Measurements from ENCODE around the gene SMIM41. TPM values are rescaled to one million over a fixed set of nuclear protein-coding genes. Genes with fewer than 3 reads are reported as not detected.
A peak's percentile ranks its signal among the peaks of the same experiment; 100 is the strongest.

Gene SMIM41
- total RNA-seq, 4 donors from 2014 or later: 1.4 to 6.6 TPM; not detected in 2

DNA sequence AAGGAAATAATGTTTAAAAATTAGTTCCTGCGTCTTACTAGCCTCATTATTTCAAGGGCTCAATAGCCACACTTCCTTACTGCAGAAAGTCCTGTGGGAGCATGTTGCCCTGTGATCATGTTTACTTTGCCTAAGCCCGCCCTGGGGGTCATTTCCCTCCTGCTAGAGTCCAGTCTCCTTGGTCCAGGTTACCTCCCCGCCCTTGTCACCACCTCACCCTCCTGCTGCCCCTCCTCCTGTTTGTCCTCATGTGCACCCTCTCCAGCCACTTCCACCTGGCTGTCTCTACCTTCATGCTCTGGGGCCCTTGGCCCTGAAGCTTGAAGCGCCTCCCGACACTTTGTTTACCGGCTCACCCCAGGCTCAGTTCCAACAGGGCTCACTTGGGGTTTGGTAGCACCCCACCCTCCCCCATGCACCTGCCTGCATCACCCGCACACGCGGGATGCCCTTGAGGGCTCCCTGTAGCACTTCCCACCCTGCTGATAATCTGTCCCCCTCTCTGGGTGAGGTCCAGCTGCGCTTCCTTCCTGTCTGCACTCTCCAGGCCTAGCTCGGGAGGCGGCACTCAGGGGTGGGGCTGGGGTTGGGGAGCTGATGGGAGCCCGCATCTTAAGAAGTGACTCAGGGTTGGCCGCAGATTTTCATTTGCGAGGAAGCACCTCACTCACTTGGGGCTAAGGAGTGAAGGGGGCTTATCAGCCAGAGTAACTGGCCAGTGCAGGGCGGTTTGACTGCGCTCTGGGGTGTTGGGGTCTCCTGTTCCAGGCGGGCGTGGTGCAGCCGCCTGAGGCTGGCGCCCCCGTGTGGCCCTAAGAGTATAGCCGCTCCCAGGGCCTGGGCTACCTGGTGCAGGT is 40.1 kb downstream of the SMIM41 start:
- Histone ChIP-seq H3K9me3 (no peaks in the 10 kb centered on the region), H3K27me3 (no peaks in the 10 kb centered on the region), H3K4me1 (peaks cover 0 to 17% (median 11%) of the 10 kb centered on the region in 4 donors), H3K4me3 (no peak overlapping the region), H3K27ac (peak overlapping the region in 2 of 4 donors; percentile 30 to 73), H3K36me3 (no peaks in the 10 kb centered on the region)
- no peak for TF ChIP-seq POLR2A (IDR thresholded peaks at IDR 0.05)
- TF ChIP-seq, protein P1, sequence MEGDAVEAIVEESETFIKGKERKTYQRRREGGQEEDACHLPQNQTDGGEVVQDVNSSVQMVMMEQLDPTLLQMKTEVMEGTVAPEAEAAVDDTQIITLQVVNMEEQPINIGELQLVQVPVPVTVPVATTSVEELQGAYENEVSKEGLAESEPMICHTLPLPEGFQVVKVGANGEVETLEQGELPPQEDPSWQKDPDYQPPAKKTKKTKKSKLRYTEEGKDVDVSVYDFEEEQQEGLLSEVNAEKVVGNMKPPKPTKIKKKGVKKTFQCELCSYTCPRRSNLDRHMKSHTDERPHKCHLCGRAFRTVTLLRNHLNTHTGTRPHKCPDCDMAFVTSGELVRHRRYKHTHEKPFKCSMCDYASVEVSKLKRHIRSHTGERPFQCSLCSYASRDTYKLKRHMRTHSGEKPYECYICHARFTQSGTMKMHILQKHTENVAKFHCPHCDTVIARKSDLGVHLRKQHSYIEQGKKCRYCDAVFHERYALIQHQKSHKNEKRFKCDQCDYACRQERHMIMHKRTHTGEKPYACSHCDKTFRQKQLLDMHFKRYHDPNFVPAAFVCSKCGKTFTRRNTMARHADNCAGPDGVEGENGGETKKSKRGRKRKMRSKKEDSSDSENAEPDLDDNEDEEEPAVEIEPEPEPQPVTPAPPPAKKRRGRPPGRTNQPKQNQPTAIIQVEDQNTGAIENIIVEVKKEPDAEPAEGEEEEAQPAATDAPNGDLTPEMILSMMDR (IDR thresholded peaks at IDR 0.05): peak; percentile 35 to 70 (median 54)
- DNase-seq: peak; percentile 46 to 66 (median 63)

DNA sequence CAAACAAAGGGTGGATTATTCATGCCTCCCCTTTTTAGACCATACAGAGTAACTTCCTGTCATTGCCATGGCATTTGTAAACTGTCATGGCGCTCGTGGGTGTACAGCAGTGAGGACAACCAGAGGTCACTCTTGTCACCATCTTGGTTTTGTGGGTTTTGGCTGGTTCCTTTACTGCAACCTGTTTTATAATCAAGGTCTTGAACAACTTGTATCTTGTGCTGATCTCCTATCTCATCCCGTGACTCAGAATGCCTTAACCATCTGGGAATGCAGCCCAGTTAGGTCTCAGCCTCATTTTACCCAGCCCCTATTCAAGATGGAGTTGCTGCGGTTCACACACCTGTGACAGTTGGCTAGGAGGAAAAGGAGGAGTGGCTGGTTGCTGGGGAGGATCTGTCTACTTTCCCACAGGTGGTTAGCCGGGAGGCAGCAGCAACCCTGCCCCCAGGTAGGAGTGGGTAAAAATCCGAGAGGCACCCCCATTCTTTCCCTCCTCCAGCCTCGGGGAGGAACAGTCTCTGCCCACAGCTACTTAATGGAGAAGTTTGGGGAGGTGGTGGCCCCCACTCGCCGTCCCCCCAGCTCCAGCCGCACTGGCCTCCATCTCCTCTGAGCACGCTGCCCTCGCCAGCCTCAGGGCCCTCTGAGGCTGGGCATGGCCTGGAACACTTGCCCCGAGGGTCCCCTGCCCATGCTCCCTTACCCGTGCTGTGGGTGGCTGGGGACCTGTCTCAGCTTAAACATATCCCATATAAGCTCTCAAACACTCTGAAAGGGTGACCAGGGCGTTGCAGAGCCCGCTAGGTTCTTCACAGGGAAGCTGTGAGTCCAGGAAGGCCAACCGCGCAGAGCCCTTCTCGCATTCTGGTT is 41.7 kb downstream of the SMIM41 start:
- peak in 1 of 3 donors; percentile 46 for DNase-seq
- H3K9me3 ChIP-seq: no peaks in the 10 kb centered on the region
- no peaks in the 10 kb centered on the region for H3K27me3 ChIP-seq
- peaks cover 0 to 17% (median 11%) of the 10 kb centered on the region in 4 donors for H3K4me1 ChIP-seq
- TF ChIP-seq, protein P1 (IDR thresholded peaks at IDR 0.05): no peak
- TF ChIP-seq POLR2A (IDR thresholded peaks at IDR 0.05): no peak
- no peak overlapping the region for H3K4me3 ChIP-seq
- H3K36me3 ChIP-seq: no peaks in the 10 kb centered on the region
- H3K27ac ChIP-seq: no peak overlapping the region

DNA sequence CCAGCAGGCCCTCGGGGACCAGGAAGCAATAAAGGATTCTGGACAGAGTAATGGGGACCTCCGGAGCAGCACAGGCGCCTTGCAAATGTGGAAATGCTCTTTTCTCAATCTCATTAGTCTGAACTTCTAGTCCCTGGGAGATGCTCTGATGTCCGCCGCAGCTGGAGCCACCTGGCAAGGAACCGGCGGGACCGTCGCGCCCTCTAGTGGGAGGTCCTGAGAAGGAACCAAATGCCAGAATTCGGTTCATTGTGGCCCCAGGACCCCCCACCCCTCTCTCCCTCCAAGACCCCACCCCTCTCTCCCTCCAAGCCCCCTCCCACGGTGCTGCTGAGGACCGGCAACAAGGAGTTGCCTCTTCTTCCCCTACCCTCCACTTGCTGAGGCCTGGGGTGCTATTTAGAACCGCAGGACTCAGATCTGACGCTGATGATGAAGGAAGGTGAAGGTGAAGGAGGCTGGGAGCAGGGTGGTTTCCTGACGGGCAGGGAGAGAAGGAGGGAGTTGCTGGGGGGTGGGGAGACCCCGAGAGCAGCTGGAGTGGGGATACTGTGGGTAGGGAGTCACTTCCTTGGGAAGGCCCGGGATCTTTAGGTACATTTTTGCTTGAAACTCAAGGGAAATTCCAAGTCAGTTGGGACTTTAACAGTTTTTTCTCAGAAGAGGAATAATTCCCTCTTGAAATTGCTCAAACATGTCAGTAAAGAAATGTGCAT is 42.5 kb downstream of the SMIM41 start:
- H3K36me3 ChIP-seq: no peaks in the 10 kb centered on the region
- H3K27ac ChIP-seq: no peak overlapping the region
- peaks cover 0 to 19% (median 11%) of the 10 kb centered on the region in 4 donors for H3K4me1 ChIP-seq
- DNase-seq: peak; percentile 64 to 86 (median 77)
- TF ChIP-seq, protein P1 (IDR thresholded peaks at IDR 0.05): peak; percentile 28 to 78 (median 61)
- no peak for TF ChIP-seq POLR2A (IDR thresholded peaks at IDR 0.05)
- no peaks in the 10 kb centered on the region for H3K27me3 ChIP-seq
- H3K9me3 ChIP-seq: no peaks in the 10 kb centered on the region
- no peak overlapping the region for H3K4me3 ChIP-seq

DNA sequence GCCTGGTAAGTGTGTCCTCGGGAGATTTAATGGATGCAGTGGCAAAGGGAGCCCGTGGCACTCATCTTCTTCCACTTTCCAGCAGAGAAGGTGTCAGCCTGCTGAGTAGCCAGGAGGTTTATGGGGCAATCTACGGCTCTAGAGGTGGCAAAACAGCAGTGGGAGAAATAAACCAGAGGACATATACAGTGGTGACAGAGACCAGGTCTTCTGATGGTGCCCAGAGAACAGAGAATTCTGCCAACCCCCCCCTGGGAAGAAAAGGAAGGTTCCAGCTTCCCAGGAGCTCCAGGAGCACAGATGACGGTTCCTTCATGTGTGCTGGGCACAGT is 43.0 kb downstream of the SMIM41 start:
- H3K4me3 ChIP-seq: no peak overlapping the region
- H3K27ac ChIP-seq: no peak overlapping the region
- TF ChIP-seq, protein P1 (IDR thresholded peaks at IDR 0.05): no peak
- no peak for DNase-seq
- no peaks in the 10 kb centered on the region for H3K27me3 ChIP-seq
- H3K9me3 ChIP-seq: no peaks in the 10 kb centered on the region
- no peaks in the 10 kb centered on the region for H3K36me3 ChIP-seq
- H3K4me1 ChIP-seq: peaks cover 0 to 23% (median 11%) of the 10 kb centered on the region in 4 donors

DNA sequence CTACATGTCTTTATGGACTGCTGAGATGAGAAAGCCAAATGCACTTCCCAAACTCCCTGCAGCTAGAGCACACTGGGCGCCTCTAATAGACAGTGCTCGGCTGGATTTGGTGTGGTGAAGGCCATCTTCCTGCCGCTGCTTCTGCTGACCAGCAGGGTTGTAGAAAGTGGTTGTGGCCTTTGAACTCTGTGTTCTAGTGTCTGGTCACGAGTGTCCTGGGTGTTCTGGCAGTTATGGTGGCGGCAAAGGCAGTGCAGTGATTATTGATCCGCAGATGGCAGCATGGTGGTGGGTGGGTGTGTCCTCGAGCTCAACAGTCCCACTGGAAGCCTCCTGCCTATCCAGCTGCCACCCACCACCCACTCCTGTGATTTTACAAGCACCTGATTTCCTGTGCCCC is 43.4 kb downstream of the SMIM41 start:
- H3K27me3 ChIP-seq: no peaks in the 10 kb centered on the region
- no peaks in the 10 kb centered on the region for H3K9me3 ChIP-seq
- H3K27ac ChIP-seq: no peak overlapping the region
- no peak for DNase-seq
- H3K4me1 ChIP-seq: peaks cover 0 to 23% (median 11%) of the 10 kb centered on the region in 4 donors
- TF ChIP-seq, protein P1 (IDR thresholded peaks at IDR 0.05): no peak
- TF ChIP-seq POLR2A (IDR thresholded peaks at IDR 0.05): no peak
- H3K36me3 ChIP-seq: no peaks in the 10 kb centered on the region
- H3K4me3 ChIP-seq: no peak overlapping the region
